Measurements from ENCODE around the gene TCTN1. TPM values are rescaled to one million over a fixed set of nuclear protein-coding genes. Genes with fewer than 3 reads are reported as not detected.

The TCTN1 gene
- total RNA-seq, 1 experiment from 2014 or later: 11.1 TPM

DNA sequence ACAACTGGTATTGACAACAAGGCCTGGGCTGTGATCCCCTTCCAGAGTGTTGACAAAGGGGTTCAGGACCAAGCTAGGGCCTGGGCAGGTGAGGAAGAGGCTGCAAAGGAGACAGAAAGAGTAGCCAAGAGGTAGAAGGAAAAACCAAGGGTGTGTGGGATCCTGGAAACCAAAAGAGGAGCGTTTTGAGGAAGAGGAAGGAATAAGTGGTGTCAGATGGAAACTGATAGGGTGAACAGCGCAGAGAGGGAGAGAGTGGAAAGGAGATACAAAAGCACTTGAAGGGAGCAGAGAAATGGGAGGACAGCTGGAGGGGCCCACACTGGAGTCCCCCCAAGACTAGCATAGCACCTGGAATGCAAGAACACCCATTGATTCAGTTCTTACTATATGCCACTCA lies 83.3 kb downstream of the TCTN1 start:
- no peak overlapping the region for H3K14ac ChIP-seq (ENCODE audit: insufficient read depth, low read length)
- Mint-ChIP-seq H3K4me1 (peaks cover 0 to 14% of the 10 kb centered on the region in 2 experiments; a peak in 1 of 4 replicates), H3K36me3 (ENCODE audit: insufficient read depth in 1 of 3, low read depth in 3 of 3) (no peaks in the 10 kb centered on the region), H3K27me3 (ENCODE audit: low read depth) (peaks cover 4% of the 10 kb centered on the region), H3K27ac (no peak overlapping the region), H3K4me3 (no peak overlapping the region; a peak in 1 of 5 replicates), H3K9me3 (no peaks in the 10 kb centered on the region)
- H2BK15ac ChIP-seq (ENCODE audit: low read depth, low read length): no peak overlapping the region
- H2AK5ac ChIP-seq (ENCODE audit: insufficient read length, low read length): no peak overlapping the region
- no peak overlapping the region for H4K5ac ChIP-seq (ENCODE audit: insufficient read length, low read depth, low read length)
- no peak overlapping the region for H3K4ac ChIP-seq (ENCODE audit: low read depth, low read length)
- WGBS (ENCODE audit: extremely low coverage, insufficient read length, low lambda C conversion rate): no CpG with 5 or more reads among the region's 2 CpGs
- no peak overlapping the region for H2BK5ac ChIP-seq (ENCODE audit: insufficient read length, low read length)
- no peak for DNase-seq
- H4K91ac ChIP-seq (ENCODE audit: insufficient read length, low read depth, low read length): no peak overlapping the region
- H2BK120ac ChIP-seq (ENCODE audit: low read depth, low read length, poor library complexity, severe bottlenecking): no peak overlapping the region
- H3K9ac ChIP-seq (ENCODE audit: extremely low read depth, insufficient read length, low read length): no peak overlapping the region
- no peaks in the 10 kb centered on the region for H3K23me2 ChIP-seq (ENCODE audit: insufficient read length, low read depth, low read length, poor library complexity, severe bottlenecking)
- no peaks in the 10 kb centered on the region for H3K4me1 ChIP-seq (ENCODE audit: insufficient read depth, low read length)
- H3K18ac ChIP-seq (ENCODE audit: insufficient read length, low read depth, low read length): no peak overlapping the region
- H2AFZ ChIP-seq (ENCODE audit: low read length): no peak overlapping the region
- H3K23ac ChIP-seq (ENCODE audit: insufficient read length, low read depth, low read length): no peak overlapping the region
- H4K20me1 ChIP-seq (ENCODE audit: control insufficient read depth, insufficient read depth, insufficient read length): no peaks in the 10 kb centered on the region
- TF ChIP-seq, protein P1, sequence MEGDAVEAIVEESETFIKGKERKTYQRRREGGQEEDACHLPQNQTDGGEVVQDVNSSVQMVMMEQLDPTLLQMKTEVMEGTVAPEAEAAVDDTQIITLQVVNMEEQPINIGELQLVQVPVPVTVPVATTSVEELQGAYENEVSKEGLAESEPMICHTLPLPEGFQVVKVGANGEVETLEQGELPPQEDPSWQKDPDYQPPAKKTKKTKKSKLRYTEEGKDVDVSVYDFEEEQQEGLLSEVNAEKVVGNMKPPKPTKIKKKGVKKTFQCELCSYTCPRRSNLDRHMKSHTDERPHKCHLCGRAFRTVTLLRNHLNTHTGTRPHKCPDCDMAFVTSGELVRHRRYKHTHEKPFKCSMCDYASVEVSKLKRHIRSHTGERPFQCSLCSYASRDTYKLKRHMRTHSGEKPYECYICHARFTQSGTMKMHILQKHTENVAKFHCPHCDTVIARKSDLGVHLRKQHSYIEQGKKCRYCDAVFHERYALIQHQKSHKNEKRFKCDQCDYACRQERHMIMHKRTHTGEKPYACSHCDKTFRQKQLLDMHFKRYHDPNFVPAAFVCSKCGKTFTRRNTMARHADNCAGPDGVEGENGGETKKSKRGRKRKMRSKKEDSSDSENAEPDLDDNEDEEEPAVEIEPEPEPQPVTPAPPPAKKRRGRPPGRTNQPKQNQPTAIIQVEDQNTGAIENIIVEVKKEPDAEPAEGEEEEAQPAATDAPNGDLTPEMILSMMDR (conservative IDR thresholded peaks at IDR 0.05): no peak
- H3K4me2 ChIP-seq (ENCODE audit: insufficient read depth, insufficient read length, low read length): no peak overlapping the region
- no peak overlapping the region for H2BK12ac ChIP-seq (ENCODE audit: insufficient read length, low read depth, low read length)
- no peaks in the 10 kb centered on the region for H3K27me3 ChIP-seq (ENCODE audit: insufficient read depth, low read length)
- H3K27ac ChIP-seq (ENCODE audit: insufficient read length, low read depth, low read length): no peak overlapping the region
- H3K79me1 ChIP-seq (ENCODE audit: insufficient read depth, low read depth, low read length, poor library complexity, severe bottlenecking): no peaks in the 10 kb centered on the region
- H3K79me2 ChIP-seq (ENCODE audit: insufficient read depth, low read length): no peaks in the 10 kb centered on the region
- H4K8ac ChIP-seq (replicated peaks; ENCODE audit: insufficient read length, low read depth, low read length): no peak overlapping the region
- no peak overlapping the region for H3T11ph ChIP-seq (ENCODE audit: low read length)
- no peak overlapping the region for H2BK20ac ChIP-seq (ENCODE audit: low read depth, low read length, poor library complexity, severe bottlenecking)
- no peak overlapping the region for H3K56ac ChIP-seq (ENCODE audit: insufficient read length, low read depth, low read length)
- H3K9me3 ChIP-seq (ENCODE audit: control insufficient read depth, low read depth, low read length): no peaks in the 10 kb centered on the region

Data from H9 (cell line).